Embryonic facial prominence (tissue), 1 donor: Measurements from ENCODE around the gene SENP5.
A peak's percentile ranks its signal among the peaks of the same experiment; 100 is the strongest.

Experiments
- DNase-seq: peaks from one replicate; pipeline ENCODE4 v3.0.0-alpha.2; 2016; ENCODE audit errors: extremely low spot score

Gene SENP5

DNA sequence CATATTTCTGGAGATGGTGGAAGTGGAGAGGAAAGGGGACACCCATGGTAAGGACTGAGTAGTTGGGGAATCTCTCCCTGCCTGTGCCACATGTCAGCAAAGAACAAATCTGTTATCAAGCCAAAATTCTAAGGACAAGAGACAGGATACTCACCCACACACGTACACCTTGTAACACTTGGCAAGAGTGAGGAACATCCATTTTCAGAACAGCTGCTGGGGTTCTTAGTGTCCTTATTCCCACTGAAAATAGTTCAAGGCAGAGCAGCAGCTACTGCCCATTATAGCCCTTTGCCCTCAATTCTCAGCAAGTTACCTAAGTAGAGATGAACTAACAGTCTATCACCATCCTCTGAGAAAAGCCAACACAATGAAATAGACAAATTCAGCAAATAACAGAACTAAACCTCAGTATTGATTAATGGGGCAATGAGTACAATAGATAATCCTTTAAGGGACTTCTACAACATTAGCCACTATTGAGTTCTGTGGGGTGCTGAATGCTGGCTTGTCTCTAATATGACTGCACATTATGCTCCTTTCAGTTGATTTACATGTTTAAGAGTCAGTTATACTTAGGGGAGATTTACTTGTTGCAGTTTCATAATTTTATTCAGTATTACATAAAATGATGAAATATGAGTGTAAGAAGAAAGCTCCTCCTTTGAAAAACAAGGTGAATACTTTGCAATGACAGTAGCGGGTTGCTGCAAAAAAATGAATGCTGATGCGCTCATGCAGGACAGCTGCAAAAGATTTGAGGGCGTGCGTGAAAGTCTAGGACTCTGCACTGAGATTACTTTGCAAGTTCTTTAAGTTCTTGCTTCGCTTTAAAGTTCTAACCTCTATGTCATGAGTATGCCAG, 22.4 kb downstream of the SENP5 start:
- no peak for DNase-seq

- no peak for DNase-seq
Observed at GRCh38 chr3:196894557-196895295, 27.0 kb downstream of the SENP5 start.

DNA sequence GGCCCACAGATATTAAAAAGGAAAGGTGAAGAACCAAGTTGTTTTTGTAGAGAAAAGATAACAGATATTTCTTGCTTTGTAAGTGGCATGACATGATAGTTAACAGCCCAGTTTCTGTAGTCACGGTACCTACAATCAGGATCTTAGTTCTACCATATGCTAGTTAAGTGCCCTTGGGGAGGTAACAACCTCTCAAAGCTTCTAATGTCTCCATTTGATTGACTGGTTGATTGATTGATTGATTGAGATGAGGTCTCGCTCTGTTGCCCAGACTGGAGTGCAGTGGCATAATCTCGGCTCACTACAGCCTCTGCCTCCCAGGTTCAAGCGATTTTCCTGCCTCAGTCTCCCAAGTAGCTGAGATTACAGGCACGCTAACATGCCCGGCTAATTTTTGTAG, 28.5 kb downstream of the SENP5 start:
- DNase-seq = no peak

- DNase-seq = no peak
Observed at GRCh38 chr3:196901768-196902167, 34.0 kb downstream of the SENP5 start.

GRCh38 chr3:196902296-196902695, 34.6 kb downstream of the SENP5 start:
- no peak for DNase-seq

GRCh38 chr3:196903740-196904139, 36.0 kb downstream of the SENP5 start:
- no peak for DNase-seq

DNA sequence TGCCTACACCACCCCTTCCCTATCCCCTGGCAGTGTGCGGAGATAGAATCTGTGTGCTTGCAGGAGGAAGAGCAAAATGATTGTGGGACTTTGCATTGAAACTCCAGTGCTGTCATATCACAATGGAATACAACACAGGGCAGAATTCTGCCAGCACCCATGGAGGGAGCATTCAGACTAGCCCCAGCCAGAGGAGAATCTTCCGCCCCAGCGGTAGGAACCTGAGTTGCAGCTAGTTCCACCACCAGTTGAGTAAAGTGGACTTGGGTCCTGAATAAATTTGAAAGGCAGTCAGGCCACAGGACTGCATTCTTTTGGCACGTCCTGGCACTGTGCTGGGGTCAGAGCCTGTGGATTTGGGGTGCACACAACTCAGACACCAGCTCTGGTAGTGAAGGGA, 47.1 kb downstream of the SENP5 start:
- DNase-seq = no peak

DNA sequence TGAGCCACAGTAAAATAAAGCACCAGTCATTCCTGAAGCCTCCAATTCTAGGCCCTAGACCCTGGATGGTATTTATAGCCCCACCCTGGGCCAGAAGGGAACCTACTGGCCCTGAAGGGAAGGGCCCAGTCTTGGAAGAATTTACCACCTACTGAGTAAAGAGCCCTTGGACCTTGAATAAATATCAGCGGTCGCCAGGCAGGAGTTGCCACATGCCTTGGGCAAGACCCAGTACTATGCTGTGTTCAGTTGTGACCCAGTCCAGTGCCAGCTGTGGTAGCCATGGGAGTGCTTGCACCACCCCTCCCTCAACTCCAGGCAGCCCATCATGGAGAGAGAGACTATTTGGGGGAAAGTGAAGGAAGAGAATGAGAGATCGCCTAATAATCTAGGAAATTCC, 47.7 kb downstream of the SENP5 start:
- DNase-seq = no peak

- no peak for DNase-seq
Observed at GRCh38 chr3:196916221-196916620, 48.5 kb downstream of the SENP5 start.

DNA sequence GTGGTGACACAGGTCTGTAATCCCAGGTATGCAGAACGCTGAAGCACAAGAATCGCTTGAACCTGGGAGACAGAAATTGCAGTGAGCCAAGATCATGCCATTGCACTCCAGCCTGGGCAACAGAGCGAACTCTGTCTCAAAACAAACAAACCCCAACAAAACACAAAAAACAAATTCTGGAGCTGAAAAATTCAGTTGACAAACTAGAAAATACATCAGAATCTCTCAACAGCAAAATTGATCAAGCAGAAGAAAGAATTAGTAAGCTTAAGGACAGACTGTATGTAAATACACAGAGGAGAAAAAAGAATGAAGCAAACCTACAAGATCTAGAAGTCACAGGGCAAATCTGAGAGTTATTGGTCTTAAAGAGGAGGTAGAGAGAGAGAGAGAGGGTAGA, 49.3 kb downstream of the SENP5 start:
- no peak for DNase-seq

DNA sequence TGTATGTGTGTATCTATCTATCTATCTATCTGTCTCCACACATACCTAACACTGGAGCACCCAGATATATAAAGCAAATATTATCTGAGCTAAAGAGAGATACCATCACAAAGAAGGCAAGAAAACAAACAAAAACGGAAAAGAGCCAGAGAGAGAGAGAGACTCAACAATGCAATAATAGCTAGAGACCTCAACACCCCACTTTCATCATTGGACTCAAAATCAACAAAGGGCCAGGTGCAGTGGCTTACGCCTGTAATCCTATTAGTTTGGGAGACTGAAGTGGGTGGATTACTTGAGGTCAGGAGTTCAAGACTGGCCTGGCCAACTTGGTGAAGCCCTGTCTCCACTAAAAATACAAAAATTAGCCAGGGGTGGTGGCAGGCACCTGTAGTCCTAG, 51.2 kb downstream of the SENP5 start:
- DNase-seq = no peak

DNA sequence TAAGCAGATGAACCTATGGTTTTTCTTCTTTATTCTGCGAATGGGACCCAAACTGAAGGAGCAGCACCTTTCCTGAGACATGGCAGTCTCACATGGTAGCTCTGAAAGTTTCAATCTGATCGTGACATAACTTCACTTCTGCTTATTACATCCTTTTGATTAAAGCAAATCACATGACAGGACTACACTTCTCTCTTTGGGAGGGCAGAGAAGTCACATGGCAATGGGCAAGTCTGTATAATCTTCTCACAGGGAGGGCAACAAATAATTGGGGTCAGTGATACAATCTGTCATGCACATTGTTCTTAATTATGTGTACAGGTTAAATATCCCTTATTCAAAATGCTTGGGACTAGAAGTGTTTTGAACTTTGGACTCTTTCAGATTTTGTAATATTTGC, 53.0 kb downstream of the SENP5 start:
- DNase-seq = no peak

DNA sequence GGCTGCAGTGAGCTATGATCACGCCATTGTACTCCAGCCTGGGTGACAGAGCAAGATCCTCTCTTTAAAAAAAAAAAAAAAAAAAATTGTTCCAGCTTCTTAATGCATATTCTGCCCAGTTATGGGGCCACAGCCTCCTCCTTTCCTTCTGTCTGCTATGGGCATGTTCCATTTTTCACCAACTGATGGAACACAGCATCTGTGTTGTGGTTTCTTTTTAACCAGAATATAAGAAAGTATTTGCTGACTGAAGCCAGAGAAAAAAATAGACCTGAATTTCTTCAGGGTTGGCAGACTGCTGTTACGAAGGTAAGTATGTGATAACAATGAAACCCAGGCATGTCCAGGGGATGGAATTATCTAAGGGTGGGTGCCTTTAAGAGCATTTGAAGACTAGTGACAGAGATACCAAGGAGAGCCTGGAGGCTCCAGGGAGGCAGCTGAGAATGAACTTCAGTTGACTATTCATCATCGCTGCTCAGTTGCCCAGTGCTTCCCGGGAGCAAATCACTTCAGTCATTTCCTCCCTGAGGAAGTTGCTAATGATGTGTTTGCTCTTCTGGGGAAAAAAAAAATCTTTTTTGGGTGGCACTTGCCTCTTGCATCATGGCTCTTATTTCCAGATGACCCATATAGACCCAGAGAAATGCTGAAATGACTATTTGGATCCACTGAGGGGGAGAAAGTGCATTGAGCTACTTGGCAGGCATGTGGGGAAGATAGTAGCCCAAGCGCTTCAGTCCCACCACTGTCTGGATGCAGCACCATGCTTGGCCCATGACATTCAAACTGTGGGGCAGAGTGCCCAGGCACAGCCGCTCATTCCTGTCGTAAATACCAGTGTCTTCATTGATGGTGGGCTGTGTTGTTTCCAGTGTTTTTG, 60.1 kb downstream of the SENP5 start:
- no peak for DNase-seq

- DNase-seq = no peak
Observed at GRCh38 chr3:196931157-196931556, 63.4 kb downstream of the SENP5 start.

DNA sequence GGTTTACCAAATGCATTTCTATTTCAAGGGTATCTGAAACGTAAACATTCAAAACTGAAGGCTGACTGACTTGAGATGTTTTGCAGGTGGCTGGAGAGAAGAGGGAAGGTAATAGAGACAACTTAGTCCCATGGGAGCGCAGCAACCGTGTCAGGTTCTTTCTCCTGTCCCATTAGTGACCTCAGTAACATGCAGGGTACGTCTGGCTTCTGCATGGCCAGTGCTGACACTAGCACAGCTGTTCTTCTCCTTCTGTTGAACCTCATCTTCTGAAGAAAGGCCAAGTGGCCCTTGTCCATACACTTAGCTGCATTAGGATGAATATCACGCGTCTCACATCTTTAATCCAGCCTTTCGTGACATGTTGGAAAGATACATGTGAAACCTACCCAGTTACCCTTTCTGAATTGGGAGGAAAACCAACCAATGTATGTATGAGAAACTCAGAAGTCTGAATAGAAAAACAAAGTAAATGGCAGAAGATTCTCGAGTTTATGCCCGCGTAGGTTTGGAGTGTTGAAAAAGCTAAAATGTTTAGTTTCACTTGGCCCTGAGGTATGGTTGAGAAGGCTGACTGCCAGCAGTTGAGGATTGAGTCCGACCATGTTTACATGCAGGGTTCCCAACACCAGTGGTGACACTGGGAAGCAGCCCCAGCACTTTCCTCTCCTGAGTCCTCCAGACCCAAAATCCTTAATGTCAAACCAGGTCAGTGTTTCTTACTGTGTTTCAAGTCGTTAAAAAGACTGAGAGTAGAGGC, 64.3 kb downstream of the SENP5 start:
- DNase-seq = no peak

- DNase-seq = no peak
Observed at GRCh38 chr3:196932600-196932999, 64.9 kb downstream of the SENP5 start.

DNA sequence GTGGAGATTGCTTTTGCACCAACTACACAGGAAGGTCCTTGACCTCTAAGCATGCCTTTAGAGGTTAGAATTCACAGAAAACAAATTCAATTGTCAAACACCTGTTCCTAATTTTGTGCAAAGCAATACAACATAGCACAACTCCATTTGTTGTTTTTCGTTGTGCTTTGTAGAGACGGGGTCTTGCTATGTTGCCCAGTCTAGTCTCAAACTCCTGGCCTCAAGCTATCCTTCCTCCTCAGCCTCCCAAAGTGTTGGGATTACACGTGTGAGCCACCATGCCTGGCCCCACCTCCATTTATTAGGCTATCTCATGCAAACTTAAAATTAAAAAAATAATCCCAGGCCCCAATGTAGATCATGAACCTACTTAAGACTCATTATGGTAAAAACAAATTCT, 68.6 kb downstream of the SENP5 start:
- no peak for DNase-seq

DNA sequence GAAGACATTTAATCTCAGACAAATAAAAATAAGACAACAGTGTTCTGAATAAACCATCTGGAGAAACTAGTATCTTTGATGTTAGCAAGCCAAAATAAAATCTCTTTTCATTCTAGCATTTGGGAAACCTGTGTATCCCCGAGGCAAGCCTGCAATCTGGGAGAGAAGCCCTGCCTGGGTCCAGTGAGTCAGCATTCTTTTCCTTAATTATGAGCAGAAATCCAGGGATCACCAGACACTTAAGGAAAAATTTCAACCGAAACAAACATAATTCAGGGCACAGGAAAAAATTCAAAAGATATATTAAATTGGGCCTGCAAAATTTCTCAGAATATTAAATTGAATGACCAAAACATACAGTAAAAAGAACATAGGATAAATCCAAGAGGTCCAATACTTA, 70.4 kb downstream of the SENP5 start:
- no peak for DNase-seq

DNA sequence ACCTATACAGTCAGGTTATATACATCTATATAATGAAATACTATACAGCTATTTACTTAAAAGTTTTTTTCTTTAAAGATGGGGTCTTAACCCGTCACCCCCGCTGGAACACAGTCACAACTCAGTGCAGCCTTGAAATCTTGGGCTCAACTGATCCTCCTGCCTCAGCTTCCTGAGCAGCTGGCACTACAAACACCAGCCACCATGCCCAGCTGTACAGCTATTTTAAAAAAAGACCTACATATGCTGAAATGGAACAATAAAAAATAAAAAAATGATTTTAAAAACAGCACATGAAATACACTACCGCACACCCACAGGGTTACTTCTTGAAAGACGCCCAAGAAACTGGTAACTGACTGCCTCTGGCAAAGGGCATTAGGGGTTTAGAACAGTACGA, 70.9 kb downstream of the SENP5 start:
- DNase-seq = no peak

DNA sequence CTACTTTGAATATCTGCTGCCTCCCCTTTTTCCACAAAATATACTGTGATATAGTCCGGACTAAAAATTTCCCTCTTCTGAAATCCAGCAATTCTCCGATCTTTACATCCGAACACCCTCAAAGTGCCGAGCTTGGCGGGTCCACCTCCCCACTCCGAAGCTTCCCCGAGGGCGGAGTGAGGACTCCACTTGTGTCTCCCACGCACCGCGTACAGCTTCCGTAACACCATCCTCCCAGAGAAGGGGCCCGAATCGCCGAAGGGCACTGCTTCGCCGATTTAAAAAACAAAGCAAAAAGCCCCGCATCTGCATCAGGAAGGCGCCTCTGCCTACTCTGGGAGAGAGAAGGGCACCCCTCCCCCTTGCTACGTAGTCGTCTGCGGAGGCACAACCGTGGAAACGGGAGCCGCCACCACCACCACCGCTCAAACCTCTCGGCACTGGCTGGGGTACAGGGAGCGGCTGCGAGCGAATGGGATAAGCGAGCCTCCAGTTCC, 74.1 kb downstream of the SENP5 start:
- DNase-seq = no peak

GRCh38 chr3:196942226-196942914, 74.7 kb downstream of the SENP5 start, which contains the start of gene NCBP2:
TSS of gene NCBP2 (minus strand) at chr3:196942528. CDS start at chr3:196942503, 25 bp downstream.
- peak; percentile 95 for DNase-seq
